PFSK-1 (cell line): ENCODE data around the gene CAMK1D.

Experiments
- FOXP2 ChIP-seq: optimal IDR thresholded peaks from 2 replicates; pipeline ENCODE3; 2011; ENCODE audit warnings: borderline replicate concordance, control low read depth, inconsistent platforms; ENCODE audit not compliant: insufficient read depth; ENCODE audit errors: extremely low read length, extremely low read depth
- POLR2AphosphoS5 ChIP-seq: IDR thresholded peaks from 2 replicates; pipeline ENCODE4 v1.6.1; 2012; ENCODE audit warnings: low read depth, mild to moderate bottlenecking, control low read depth, low read length, moderate library complexity
- SIN3A ChIP-seq: IDR thresholded peaks from 2 replicates; pipeline ENCODE4 v1.6.1; 2012; ENCODE audit warnings: mild to moderate bottlenecking, low read length, moderate library complexity, borderline replicate concordance; ENCODE audit not compliant: insufficient read depth
- TAF1 ChIP-seq: IDR thresholded peaks from 2 replicates; pipeline ENCODE4 v1.6.1; 2012; ENCODE audit warnings: low read length, control low read depth, borderline replicate concordance; ENCODE audit not compliant: insufficient read depth
- TF ChIP-seq, protein P1 (sequence below), 2 experiments: IDR thresholded peaks; 2 replicates each; pipeline versions ENCODE4 v1.6.1 to v1.8.0; 2011 to 2012; ENCODE audit warnings: low read depth in 2 of 2, low read length in 2 of 2, control low read depth in 1 of 2, inconsistent platforms in 1 of 2, mild to moderate bottlenecking in 1 of 2, moderate library complexity in 1 of 2; ENCODE audit not compliant: insufficient read depth in 1 of 2

Gene CAMK1D

GRCh38 chr10:12703126-12703525 lies 353.8 kb downstream of the CAMK1D start:
- no peak for TF ChIP-seq TAF1
- TF ChIP-seq, protein P1, sequence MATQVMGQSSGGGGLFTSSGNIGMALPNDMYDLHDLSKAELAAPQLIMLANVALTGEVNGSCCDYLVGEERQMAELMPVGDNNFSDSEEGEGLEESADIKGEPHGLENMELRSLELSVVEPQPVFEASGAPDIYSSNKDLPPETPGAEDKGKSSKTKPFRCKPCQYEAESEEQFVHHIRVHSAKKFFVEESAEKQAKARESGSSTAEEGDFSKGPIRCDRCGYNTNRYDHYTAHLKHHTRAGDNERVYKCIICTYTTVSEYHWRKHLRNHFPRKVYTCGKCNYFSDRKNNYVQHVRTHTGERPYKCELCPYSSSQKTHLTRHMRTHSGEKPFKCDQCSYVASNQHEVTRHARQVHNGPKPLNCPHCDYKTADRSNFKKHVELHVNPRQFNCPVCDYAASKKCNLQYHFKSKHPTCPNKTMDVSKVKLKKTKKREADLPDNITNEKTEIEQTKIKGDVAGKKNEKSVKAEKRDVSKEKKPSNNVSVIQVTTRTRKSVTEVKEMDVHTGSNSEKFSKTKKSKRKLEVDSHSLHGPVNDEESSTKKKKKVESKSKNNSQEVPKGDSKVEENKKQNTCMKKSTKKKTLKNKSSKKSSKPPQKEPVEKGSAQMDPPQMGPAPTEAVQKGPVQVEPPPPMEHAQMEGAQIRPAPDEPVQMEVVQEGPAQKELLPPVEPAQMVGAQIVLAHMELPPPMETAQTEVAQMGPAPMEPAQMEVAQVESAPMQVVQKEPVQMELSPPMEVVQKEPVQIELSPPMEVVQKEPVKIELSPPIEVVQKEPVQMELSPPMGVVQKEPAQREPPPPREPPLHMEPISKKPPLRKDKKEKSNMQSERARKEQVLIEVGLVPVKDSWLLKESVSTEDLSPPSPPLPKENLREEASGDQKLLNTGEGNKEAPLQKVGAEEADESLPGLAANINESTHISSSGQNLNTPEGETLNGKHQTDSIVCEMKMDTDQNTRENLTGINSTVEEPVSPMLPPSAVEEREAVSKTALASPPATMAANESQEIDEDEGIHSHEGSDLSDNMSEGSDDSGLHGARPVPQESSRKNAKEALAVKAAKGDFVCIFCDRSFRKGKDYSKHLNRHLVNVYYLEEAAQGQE (IDR thresholded peaks at IDR 0.05; ENCODE audit: insufficient read depth in 1 of 2, low read depth in 2 of 2, low read length in 2 of 2), result no peak
- TF ChIP-seq FOXP2, result no peak
- TF ChIP-seq POLR2AphosphoS5, result no peak
- TF ChIP-seq SIN3A, result no peak

DNA sequence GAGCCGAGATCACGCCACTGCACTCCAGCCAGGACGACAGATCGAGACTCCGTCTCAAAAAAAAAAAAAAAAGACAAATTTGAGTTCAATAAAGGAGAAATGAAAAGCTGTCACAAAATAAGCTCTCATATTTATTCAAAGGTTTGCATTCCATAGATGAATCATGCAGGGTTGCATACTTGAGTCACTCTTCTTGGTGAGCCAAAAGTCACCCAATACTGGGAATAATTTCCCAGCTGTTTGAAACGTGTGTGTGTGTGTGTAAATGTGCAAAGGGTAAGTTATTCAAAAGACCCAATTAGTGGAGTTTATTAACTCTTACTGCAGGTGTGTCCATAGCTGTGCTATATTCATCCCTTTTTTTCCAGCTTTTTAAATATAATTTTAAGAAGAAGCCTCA lies 354.5 kb downstream of the CAMK1D start:
- TF ChIP-seq TAF1, result no peak
- no peak for TF ChIP-seq POLR2AphosphoS5
- TF ChIP-seq FOXP2, result no peak
- TF ChIP-seq SIN3A, result no peak
- TF ChIP-seq, protein P1 (IDR thresholded peaks at IDR 0.05; ENCODE audit: insufficient read depth in 1 of 2, low read depth in 2 of 2, low read length in 2 of 2), result no peak

GRCh38 chr10:12704488-12704887 lies 355.1 kb downstream of the CAMK1D start:
- TF ChIP-seq TAF1 (no peak), FOXP2 (no peak), POLR2AphosphoS5 (no peak), SIN3A (no peak)
- TF ChIP-seq, protein P1 (IDR thresholded peaks at IDR 0.05; ENCODE audit: insufficient read depth in 1 of 2, low read depth in 2 of 2, low read length in 2 of 2), result no peak

DNA sequence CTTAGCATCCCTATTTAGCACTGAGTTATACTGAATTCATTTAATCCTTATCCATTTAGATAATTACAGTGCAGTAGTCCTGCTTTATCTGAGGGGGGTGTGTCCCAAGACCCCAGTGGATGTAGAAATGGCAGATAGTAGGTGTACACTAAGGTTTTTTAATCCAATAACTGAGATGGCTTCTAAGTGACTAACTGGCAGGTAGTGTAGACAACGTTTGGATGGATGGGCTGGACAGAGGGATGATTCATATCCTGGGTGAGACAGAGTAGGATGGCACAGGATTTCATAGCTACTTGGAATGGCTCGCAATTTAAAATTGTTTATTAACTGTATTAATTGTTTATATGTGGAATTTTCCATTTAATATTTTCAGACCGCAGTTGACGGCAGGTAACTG lies 356.6 kb downstream of the CAMK1D start:
- TF ChIP-seq, protein P1 (IDR thresholded peaks at IDR 0.05; ENCODE audit: insufficient read depth in 1 of 2, low read depth in 2 of 2, low read length in 2 of 2), result no peak
- no peak for TF ChIP-seq FOXP2
- no peak for TF ChIP-seq SIN3A
- no peak for TF ChIP-seq POLR2AphosphoS5
- no peak for TF ChIP-seq TAF1
